ENCODE results near the gene DYDC1. TPM values are rescaled to one million over a fixed set of nuclear protein-coding genes. Genes with fewer than 3 reads are reported as not detected.

DYDC1 gene
- total and polyA plus RNA-seq, 2 of the 13 experiments (the other 11 are each of a cell fraction or from before 2014, with no cell fraction given) = not detected

GRCh38 chr10:80289451-80290287, 66.9 kb downstream of the DYDC1 start, which contains the start of gene MAT1A (continued):
- no peak for TF ChIP-seq ZNF407 (CRISPR knock-in tag; IDR thresholded peaks at IDR 0.05; ENCODE audit: not compliant biosample characterization)
- no peak for TF ChIP-seq ZNF512B (CRISPR knock-in tag; IDR thresholded peaks at IDR 0.05; ENCODE audit: borderline replicate concordance)
- no peak for TF ChIP-seq KDM6A (CRISPR knock-in tag; IDR thresholded peaks at IDR 0.05; ENCODE audit: low read depth)
- no peak for TF ChIP-seq ATF6 (CRISPR knock-in tag; conservative IDR thresholded peaks at IDR 0.05)
- TF ChIP-seq HMGXB3 (CRISPR knock-in tag; IDR thresholded peaks at IDR 0.05; ENCODE audit: borderline replicate concordance) = no peak
- no peak for TF ChIP-seq ZIK1 (CRISPR knock-in tag; IDR thresholded peaks at IDR 0.05; ENCODE audit: borderline replicate concordance, low read depth)
- no peak for TF ChIP-seq PLSCR1 (CRISPR knock-in tag; IDR thresholded peaks at IDR 0.05; ENCODE audit: borderline replicate concordance)
- no peak for TF ChIP-seq ELF3 (CRISPR knock-in tag; IDR thresholded peaks at IDR 0.05)

Measured in HepG2 (cell line).